IPS-11a (cell line): Measurements from ENCODE around the gene DNAI1.
"Not testable (repeated sequence)": the region's sequence is repeated elsewhere in the genome, so short reads cannot be mapped to it uniquely, and the experiment has no call there.

Source experiments
- H3K4me3 ChIP-seq: one replicate; pipeline ENCODE4 v1.5.1; 2013; ENCODE audit warnings: low read depth, low read length, control low read depth

The DNAI1 gene

DNA sequence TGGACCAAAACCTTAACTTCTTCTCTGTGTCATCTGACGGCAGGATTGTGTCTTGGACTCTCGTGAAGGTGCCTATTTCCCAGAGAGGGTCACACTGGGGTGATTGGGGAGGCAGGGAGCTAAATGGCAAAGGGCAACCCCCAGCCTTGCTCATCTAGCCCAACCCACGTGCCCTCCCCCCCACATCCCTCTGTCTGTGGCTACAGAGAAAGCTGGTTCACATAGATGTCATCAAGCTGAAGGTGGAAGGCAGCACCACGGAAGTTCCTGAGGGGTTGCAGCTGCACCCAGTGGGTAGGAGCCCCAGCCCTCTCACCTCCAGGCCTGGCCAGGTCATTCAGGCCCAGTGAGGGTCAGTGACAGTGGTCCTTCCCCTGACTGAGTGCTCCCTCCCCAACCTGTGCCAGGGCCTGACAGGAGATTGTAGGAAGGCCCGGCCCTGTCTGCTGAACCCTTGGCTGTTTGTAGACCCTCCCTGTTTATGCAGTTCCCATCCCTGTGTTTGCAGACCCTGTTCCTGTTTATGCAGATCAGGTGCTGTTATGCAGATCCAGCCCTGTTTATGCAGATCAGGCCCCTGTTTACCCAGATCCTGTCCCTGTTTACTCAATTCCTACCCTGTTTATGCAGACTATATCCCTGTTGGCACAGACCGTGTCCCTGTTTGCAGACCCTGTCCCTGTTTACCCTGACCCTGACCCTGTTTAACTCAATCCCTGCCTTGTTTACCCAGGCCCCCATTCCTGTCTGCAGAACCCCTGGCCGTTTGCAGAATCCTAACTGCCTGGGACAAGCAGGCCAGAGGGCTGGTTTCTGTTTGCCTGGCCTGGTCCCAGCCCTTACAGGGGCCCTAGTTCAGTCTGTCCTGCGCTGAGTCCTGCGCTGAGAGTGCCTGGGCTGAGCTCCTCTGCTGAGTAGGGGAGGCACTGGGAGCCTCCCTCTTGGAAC lies 53.8 kb downstream of the DNAI1 start:
- H3K4me3 ChIP-seq = no peak overlapping the region

DNA sequence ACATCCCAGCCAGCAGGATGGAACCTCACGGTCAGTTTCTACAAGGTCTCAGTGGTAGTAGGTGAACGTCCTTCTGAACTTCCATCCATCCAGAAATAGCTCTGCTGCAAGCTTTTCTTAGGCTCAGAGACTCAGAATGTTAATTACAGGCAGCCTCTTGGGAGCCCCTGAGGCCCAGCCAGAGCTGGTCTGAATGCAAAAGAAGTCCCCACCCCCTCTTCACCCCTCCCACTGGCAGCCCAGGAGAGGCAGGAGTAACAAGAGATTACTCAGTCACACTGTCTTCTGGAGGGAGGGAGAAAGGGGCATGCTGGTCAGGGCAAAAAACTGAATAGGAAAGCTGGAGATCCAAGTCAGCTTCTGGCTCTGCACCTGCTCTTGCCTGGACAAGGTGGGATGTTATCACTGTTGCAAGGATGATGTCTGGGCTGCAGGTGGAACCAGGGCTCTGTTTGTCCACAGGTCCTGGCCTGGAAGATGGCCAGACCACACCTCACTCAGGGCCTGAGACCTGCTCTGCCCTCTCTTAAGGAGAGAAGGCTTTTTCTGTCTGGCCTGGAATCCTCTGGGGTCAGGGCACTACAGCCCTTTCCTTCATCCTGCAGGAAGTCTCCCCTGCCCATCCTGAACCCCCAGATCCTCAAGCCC lies 55.1 kb downstream of the DNAI1 start:
- H3K4me3 ChIP-seq = no peak overlapping the region

DNA sequence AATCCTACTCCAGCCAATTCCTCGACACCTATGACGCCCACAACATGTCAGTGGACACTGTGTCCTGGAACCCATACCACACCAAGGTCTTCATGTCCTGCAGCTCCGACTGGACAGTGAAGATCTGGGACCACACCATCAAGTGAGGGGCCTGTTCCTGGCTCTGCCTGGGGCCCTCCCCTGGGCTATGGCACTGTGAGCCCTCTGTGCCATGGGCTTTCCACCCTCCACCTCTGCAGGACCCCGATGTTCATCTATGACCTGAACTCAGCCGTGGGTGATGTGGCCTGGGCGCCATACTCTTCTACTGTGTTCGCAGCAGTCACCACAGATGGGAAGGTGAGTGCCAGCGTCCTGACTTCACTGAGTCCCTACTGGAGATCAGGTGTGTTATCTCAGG lies 55.8 kb downstream of the DNAI1 start:
- H3K4me3 ChIP-seq = no peak overlapping the region

DNA sequence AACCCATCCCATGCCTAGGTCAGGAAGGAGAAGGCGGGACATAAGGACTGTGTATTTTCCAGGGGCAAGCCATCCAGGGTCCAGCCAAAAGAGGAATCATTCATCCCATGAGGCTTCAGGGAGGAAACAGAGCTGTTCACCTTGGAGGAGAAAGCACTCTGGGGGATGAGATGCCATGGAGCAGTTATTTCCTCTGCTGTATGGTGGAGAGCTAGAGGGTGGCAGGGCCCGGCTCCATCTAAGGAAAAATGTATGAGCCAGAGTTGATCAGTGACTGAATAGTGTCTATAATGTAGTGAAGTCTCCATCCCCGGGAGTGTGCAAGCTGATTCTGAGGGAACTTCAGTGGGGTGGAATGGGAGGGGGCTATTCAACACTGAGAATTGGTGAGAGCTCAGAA lies 56.2 kb downstream of the DNAI1 start:
- H3K4me3 ChIP-seq = no peak overlapping the region

DNA sequence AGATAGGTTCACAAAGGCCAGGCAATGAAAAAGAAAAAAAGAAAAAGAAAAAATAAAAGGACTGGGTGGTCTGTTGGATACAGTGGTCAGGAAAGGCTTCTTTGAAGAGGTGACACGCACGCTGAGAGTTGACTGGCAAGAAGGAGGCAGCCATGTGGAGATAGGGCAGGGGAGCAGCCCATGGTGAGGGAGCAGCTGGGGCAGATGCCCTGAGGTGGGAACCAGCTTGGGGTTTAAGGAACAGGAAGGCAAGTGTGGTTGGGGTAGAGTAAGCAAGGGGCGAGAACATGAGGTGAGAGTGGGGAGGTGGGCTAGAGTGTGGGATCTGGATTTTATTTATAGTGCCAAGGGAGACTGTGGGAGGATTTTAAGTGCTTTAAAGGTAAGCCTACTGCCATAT lies 57.4 kb downstream of the DNAI1 start:
- H3K4me3 ChIP-seq = no peak overlapping the region

DNA sequence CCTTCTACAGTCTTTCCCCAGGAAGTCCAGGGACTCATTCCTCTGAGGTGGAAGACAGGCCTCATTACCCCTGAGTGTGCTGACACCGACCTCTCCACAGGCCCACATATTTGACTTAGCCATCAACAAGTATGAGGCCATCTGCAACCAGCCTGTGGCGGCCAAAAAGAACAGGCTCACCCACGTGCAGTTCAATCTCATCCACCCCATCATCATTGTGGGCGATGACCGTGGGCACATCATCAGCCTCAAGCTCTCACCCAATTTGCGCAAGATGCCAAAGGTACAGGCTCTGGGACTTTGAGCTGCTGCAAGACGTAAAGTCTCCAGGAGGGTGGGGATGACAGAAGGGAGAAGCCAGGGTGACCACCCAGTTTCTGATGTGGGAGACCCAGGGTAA lies 58.6 kb downstream of the DNAI1 start:
- H3K4me3 ChIP-seq = no peak overlapping the region

DNA sequence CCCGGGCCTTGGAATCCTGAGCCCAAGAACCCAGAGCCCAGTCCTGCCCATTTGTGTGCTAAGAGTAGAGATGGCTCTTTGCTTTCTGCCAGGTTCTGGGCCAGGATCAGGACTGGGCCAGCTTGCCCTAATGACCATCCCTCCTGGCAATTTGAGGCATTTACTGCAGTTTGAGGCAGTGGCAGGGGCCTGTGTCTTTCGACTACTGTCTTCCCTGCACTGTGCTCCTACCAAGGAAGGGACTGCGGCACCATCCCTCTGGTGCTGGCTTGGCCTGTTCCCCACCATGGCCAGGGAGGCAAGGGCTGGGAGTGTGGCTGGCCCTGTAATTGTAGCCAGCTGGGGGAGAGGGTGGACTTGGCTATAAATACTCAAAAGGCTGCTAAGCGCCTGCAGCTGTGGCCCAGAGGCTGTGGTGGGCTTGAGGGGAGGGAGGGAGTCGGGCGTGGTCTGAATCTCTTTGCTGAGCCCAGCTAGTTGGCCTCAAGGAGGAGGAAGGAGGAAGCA lies 59.6 kb downstream of the DNAI1 start:
- no peak overlapping the region for H3K4me3 ChIP-seq

DNA sequence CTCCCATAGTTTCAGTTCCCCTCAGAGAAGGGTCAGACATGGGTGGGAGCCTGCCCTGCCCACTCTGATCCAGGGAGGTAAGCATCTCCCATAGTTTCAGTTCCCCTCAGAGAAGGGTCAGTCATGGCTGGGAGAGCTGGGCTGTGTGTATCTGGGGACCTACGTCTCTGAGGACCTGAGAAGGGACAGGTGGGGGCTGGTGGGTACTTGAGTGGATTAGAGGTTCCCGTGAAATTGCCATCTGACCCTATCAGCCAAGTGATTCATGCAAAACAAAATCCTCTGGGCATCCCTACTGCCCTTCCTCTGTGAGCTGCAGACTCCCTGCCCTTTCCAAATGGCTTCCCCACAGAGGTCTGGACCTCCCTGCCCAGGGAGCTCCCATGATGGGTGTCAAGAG lies 60.3 kb downstream of the DNAI1 start:
- no peak overlapping the region for H3K4me3 ChIP-seq

DNA sequence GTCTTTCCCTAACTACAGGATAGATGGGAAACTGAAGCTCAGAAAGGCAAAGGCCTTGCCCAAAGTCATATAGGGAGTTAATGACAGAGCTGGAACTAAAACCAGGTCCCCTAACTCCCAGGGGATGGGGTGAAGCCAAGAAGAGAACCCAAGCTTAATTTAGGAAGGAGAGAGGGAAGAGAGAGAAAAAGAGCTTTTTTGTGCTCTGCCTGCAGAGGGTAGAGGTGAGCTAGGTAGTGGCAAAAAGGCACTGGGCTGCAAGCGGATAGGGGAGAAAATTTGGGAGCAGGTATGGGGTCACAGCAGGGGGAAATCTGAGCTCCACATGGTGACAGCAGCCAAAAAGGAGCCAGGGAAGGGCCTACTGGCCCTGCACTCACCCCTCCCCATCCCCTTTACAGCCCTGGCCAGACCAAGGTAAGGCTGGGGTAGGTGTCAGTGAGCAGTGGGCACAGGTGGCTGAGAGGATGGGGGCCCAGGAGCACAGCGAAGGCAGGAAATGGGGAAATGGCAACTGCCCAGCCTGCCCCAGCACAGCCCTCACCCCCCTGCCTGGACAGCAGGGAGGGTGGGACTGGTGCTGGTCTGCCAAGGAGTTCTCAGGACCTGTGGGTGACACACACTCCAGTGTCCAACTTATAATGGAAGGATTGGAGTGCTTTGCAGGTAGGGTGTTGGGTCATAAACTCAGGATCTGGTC lies 60.9 kb downstream of the DNAI1 start:
- H3K4me3 ChIP-seq = no peak overlapping the region

DNA sequence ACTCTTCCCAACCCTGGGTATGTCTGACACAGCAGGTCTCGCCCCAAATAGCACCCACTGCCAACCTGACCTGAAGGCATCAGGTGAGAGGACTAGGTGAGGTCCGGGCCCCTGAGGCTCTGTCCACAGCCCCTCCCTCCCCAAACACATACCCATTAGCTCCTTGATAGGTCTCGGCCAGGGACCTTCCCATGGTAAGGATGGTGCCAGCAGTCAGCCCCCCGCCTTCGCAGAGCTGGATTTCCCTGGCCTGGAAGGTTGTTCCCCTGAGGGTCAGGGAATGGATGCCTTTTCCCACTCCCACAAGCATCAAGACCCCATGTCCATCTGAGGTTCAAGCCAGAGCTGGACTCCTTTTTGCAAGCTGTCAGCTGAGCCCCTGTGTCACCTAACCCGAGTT lies 61.5 kb downstream of the DNAI1 start:
- H3K4me3 ChIP-seq = no peak overlapping the region

DNA sequence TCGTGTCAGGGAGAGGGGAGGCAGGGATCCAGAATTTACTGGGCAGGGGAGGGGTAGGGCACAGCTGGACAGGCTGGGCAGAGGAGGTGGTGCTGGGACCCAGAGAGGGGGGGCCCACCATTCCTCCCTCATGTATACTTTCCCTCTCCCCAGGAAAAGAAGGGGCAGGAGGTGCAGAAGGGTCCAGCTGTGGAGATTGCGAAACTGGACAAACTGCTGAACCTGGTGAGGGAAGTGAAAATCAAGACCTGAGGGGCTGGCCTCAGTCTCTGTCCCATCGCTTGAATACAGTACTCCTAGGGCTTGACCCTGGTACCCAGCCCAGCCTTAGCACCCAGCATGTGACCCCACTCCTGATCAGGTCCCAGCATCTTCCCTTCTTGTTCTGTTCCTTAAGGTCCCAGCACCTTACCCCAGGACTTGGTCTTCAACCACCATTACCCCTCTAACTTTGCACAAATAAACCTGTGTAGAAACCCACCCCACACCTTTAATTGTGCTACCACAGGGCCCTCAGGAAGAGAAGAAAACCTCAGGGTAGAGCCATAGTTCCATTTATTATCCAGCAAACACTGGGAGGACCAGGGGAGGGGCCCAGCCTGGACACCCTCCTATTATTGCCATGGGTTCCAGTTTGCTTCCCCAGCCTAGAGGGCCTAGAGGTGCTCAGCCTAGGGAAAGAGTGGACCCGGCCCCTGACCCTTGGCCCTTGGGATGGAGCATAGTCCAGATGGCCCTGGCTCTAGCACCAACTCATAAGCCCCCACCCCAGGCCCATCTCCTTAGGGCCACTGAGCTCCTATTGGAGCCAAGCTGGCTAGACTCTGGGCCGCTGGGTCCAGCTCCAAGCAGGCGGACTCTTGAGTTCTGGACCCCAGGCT lies 62.1 kb downstream of the DNAI1 start:
- H3K4me3 ChIP-seq = no peak overlapping the region

DNA sequence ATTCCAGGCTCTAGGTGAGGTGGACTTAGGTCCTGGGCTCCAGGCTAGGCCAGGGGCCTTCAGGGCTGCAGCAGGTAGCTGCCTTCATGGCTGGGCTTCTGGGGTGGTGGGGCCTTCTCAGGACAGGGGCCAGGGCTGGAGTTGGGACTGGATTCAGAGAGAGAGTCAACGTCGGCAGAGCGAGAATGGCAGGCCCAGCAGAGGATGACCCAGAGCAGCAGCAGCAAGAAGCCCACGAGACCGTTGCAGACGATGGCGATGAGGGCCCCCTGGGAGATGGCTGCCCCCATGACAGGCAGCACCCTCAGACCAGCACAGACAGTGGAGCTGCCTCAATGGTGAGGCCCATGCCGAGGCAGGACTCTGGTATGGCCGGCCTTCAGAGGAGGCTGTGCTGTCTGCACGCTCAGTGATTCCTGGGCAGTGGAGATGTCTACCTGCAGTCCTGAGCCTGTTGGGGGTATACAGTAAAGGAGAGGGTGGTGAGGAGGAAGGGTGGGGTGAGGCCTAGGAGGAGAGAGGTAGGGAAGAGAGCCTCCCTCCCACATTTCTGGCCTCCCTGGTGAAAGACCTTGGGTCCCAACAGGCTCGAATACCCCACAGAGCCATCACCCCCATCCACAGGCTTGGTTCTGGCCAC lies 62.9 kb downstream of the DNAI1 start:
- H3K4me3 ChIP-seq = no peak overlapping the region

DNA sequence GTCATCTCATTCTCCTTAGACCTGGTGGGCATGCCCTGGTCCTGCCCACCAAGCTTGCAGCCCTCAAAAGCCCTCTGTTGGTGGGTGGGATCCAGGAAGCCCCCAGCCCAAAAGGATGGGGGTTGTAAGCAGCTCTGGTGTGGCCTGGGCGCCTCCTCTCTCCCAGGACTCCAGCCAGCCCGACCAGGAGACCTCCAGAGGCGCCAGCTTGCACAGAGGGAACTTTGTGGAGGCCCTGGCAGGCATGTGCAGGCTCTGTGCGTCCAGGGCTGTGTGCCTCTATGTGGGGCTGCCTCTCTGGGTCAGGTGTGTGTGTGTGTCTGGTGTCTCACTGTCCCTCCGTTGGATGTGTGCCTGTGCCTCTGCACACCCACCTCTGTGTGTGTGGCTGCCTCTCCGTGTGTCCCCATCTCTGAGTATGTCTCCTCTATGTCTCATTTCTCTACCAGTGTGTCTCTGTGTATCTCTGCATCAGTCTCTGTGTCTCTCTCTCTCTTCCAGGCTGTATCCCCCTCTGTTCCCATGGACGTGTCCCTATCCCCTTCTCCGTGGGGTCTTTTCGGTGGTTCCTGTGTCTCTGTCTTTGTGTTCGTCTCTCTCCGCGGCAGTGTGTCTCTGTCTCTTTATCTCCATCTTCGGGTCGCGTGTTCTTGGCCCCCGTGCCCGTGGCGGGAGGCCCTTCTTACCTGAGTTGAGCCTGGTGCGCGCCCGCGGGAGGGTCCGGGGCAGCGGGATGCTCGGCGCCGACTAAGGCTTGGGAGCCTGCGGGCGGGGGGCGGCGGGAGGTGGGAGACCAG lies 63.7 kb downstream of the DNAI1 start:
- peak overlapping the region; percentile 53 for H3K4me3 ChIP-seq

DNA sequence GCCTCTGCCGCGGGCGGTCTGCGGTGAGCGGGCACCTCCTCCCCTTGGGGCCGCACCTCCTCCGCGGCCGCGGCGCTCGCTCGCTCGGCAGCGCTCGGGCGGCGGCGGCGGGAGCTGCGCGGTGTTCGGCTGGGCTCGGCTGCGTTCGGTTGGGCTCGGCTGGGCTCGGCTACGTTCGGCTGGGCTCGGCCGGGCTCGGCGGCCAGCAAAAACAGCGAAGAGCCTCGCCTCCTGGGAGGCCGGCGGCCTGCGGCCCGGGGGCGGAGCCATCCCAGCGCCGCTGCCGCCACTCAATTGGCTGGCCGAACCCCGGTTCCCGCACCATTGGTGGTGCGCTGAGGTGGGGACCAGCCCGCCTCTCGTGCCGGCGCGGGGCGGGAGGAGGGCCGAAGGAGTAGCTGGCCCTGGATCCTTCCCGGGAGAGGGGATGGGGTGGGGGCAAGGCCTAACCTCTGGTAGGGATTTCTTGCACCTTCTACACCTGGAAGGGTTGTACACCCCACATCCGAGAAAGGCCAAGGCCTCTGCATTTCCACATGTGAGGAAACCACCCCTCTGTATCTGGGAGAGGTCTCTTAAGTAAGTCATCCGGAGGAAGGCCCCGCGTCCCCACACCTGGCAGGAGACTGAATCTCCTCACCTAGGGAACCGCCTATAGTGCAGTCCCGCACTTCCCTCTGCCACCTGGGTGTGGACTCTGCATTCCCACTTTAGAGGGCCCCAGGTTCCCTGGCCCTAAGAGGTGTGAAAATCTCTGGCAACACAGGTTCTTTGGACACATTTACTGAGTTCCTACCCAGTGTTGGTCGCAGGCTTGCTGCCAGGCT lies 64.6 kb downstream of the DNAI1 start, which contains the start of gene ENHO:
TSS of gene ENHO (minus strand) at position 20 of the 827 bp plus-strand sequence. CDS start 1,295 bp downstream, outside the sequence.
- peak within 1 kb of the TSS; percentile 53 for H3K4me3 ChIP-seq

DNA sequence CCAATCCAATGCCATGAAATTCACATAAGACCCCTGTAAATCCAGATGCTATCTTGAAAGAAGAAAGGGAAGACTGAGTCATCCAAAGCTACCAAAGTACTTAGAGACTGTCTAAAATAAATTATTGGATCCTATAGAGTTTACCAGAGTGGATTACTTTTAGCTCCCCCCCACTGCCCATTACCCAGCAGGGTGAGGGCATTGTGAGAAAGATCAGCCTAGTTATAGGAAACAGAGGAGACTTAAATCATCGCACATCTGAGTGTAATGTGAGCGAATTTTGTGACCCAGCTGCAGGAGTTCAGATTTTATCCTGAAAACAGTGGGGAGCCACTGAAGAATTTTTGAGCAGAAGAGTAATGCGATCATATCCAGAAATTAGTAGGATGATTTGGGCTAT lies 65.7 kb downstream of the DNAI1 start:
- H3K4me3 ChIP-seq = no peak overlapping the region

DNA sequence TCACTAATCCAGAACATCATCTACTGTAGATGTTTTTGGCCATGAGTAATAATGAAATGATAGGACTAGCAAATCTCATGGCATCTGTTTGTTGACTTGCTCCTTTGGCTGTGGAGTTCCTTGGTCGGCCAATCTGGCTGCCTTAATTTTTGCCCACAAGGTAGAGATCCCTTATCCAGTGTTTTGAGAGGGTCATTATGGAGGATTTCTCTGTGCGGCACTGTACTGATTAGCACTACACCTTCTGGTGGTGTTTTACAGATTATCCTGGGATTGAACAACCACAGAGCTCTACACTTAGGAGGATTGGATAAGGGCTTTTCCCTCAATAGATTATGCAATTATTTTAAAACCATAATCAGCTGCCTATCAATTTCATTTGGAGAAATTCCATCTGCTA lies 67.4 kb downstream of the DNAI1 start:
- H3K4me3 ChIP-seq = no peak overlapping the region

DNA sequence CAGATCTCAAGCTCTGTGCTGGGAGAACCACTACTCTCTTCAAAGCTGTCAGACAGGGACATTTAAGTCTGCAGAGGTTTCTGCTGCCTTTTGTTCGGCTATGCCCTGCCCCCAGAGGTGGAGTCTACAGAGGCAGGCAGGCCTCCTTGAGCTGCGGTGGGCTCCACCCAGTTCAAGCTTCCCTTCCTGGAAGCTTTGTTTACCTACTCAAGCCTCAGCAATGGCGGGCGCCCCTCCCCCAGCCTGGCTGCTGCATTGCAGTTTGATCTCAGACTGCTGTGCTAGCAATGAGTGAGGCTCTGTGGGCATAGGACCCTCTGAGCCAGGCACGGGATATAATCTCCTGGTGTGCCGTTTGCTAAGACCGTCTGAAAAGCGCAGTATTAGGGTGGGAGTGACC lies 73.4 kb downstream of the DNAI1 start:
- H3K4me3 ChIP-seq = not testable (repeated sequence)

DNA sequence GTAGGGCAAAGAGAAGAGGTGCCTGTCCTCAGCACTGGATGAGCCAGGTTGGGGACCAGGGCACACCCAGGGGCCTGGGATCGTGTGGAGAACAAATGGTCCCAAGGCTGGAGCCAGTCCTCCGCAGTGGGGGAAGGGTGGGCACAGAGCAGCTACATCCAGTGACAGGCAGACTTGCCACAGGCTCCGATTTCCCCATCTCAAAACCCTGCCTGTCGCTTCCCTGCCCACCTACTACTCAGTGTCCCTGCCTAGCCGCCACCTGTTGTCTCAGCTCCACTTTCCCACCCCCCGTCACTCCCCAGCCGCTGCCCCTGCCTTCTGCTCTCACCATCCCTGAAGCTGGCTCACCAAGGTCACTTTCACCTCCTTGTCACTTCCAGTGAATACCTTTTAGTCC lies 78.1 kb downstream of the DNAI1 start:
- no peak overlapping the region for H3K4me3 ChIP-seq
